ENCODE results near the gene COQ3. TPM values are rescaled to one million over a fixed set of nuclear protein-coding genes. Genes with fewer than 3 reads are reported as not detected.

COQ3 gene
- polyA plus RNA-seq, 2 of the 4 experiments (the other 2 are of a cell fraction): 13.1 to 17.2 TPM

GRCh38 chr6:99364026-99364425, 30.0 kb downstream of the COQ3 start (continued):
- TF ChIP-seq PBX3 (IDR thresholded peaks at IDR 0.05): no peak
- no peak for TF ChIP-seq POLR2AphosphoS2 (conservative IDR thresholded peaks at IDR 0.05; ENCODE audit: low read length)

GRCh38 chr6:99362678-99363268, 31.2 kb downstream of the COQ3 start:
- ChIA-PET CTCF (no interaction called here), POLR2A (no interaction called here)
- ATAC-seq (no peak), DNase-seq (ENCODE audit: low read depth in 1 of 2, low spot score in 1 of 2) (no peak), FAIRE-seq (no peak)
- WGBS (ENCODE audit: missing lambda C conversion rate): 85% methylated on average over 1 of the region's 1 CpG
- no peak for TF ChIP-seq USF2 (IDR thresholded peaks at IDR 0.05)
- no peak for TF ChIP-seq ELK1 (IDR thresholded peaks at IDR 0.05; ENCODE audit: low read depth, low read length)
- TF ChIP-seq JUNB (IDR thresholded peaks at IDR 0.05): no peak
- Histone ChIP-seq H3K27ac (no peak overlapping the region), H3K9me3 (no peaks in the 10 kb centered on the region), H3K4me1 (no peaks in the 10 kb centered on the region), H3K4me2 (no peak overlapping the region), H3K4me3 (no peak overlapping the region)

GRCh38 chr6:99359800-99360199, 34.2 kb downstream of the COQ3 start:
- CTCF ChIA-PET: no interaction called here
- FAIRE-seq: no peak

More at GRCh38 chr6:99359800-99360199, 34.2 kb downstream of the COQ3 start:
- H3K4me2 ChIP-seq: no peak overlapping the region
- WGBS (ENCODE audit: missing lambda C conversion rate): 13% methylated on average over 1 of the region's 1 CpG
- TF ChIP-seq FOSL2 (IDR thresholded peaks at IDR 0.05) (no peak), FOSL2 (CRISPR knock-in tag; IDR thresholded peaks at IDR 0.05) (no peak), NR3C1 (IDR thresholded peaks at IDR 0.05) (no peak), PBX3 (IDR thresholded peaks at IDR 0.05) (no peak), HDAC2 (IDR thresholded peaks at IDR 0.05) (no peak), ELK1 (IDR thresholded peaks at IDR 0.05; ENCODE audit: low read depth, low read length) (no peak), MAZ (IDR thresholded peaks at IDR 0.05; ENCODE audit: borderline replicate concordance, low read depth, low read length) (no peak), RFX5 (IDR thresholded peaks at IDR 0.05) (no peak), CTCF (IDR thresholded peaks at IDR 0.05) (no peak)
- no peak overlapping the region for H3K4me3 ChIP-seq
- H3K27ac ChIP-seq: no peak overlapping the region
- POLR2A ChIA-PET: no interaction called here
- DNase-seq (ENCODE audit: low read depth in 1 of 2, low spot score in 1 of 2) (no peak), ATAC-seq (no peak)
- no peaks in the 10 kb centered on the region for H3K4me1 ChIP-seq
- no peaks in the 10 kb centered on the region for H3K9me3 ChIP-seq
